ENCODE data around the gene SYT17. TPM values are rescaled to one million over a fixed set of nuclear protein-coding genes. Genes with fewer than 3 reads are reported as not detected.

Gene SYT17
- total and polyA plus RNA-seq, 12 donors: 1.1 to 6.5 (median 3.1) TPM

- Histone ChIP-seq H3K27me3 (no peaks in the 10 kb centered on the region), H3K27ac (no peak within 1 kb of the TSS), H3K36me3 (replicated peaks in 1 of 2) (no peaks in the 10 kb centered on the region), H3K4me1 (replicated peaks in 1 of 2) (no peaks in the 10 kb centered on the region), H3K9me3 (replicated peaks in 1 of 3) (no peaks in the 10 kb centered on the region), H3K4me3 (no peak within 1 kb of the TSS)
- TF ChIP-seq CTCF (IDR thresholded peaks at IDR 0.05) (no peak), POLR2A (IDR thresholded peaks at IDR 0.05) (no peak)
- no peak for DNase-seq
- intact Hi-C loops (cut with DNase I): no loop called here
- 70 to 79% (median 73%) methylated on average over 2 of the region's 2 CpGs for WGBS, 4 donors
These were observed 117.4 kb downstream of the SYT17 start, which contains the start of gene CLEC19A for GRCh38 chr16:19285431-19285830. Gene CLEC19A, plus strand, starts transcription at chr16:19285731. Its CDS starts 121 bp downstream, at chr16:19285852.

- TF ChIP-seq CTCF (IDR thresholded peaks at IDR 0.05) (no peak), POLR2A (IDR thresholded peaks at IDR 0.05) (no peak)
- WGBS, 4 donors: 79 to 90% (median 86%) methylated on average over 2 of the region's 2 CpGs
These were observed 118.8 kb downstream of the SYT17 start for GRCh38 chr16:19286827-19287226.

GRCh38 chr16:19287241-19287640 is 119.2 kb downstream of the SYT17 start:
- DNase-seq: no peak
- intact Hi-C loops (cut with DNase I): no loop called here
- 78 to 82% (median 81%) methylated on average over 4 of the region's 4 CpGs for WGBS, 4 donors
- Histone ChIP-seq H3K4me3 (no peak overlapping the region), H3K9me3 (replicated peaks in 1 of 3) (no peaks in the 10 kb centered on the region), H3K27ac (no peak overlapping the region), H3K4me1 (replicated peaks in 1 of 2) (no peaks in the 10 kb centered on the region), H3K36me3 (replicated peaks in 1 of 2) (no peaks in the 10 kb centered on the region), H3K27me3 (no peaks in the 10 kb centered on the region)
- TF ChIP-seq CTCF (IDR thresholded peaks at IDR 0.05) (no peak), POLR2A (IDR thresholded peaks at IDR 0.05) (no peak)

More at GRCh38 chr16:19286827-19287226, 118.8 kb downstream of the SYT17 start:
- no peak overlapping the region for H3K27ac ChIP-seq
- DNase-seq: no peak
- intact Hi-C loops (cut with DNase I): no loop called here
- no peaks in the 10 kb centered on the region for H3K27me3 ChIP-seq
- H3K9me3 ChIP-seq (replicated peaks in 1 of 3): no peaks in the 10 kb centered on the region
- H3K36me3 ChIP-seq (replicated peaks in 1 of 2): no peaks in the 10 kb centered on the region
- H3K4me1 ChIP-seq (replicated peaks in 1 of 2): no peaks in the 10 kb centered on the region
- no peak overlapping the region for H3K4me3 ChIP-seq

DNA sequence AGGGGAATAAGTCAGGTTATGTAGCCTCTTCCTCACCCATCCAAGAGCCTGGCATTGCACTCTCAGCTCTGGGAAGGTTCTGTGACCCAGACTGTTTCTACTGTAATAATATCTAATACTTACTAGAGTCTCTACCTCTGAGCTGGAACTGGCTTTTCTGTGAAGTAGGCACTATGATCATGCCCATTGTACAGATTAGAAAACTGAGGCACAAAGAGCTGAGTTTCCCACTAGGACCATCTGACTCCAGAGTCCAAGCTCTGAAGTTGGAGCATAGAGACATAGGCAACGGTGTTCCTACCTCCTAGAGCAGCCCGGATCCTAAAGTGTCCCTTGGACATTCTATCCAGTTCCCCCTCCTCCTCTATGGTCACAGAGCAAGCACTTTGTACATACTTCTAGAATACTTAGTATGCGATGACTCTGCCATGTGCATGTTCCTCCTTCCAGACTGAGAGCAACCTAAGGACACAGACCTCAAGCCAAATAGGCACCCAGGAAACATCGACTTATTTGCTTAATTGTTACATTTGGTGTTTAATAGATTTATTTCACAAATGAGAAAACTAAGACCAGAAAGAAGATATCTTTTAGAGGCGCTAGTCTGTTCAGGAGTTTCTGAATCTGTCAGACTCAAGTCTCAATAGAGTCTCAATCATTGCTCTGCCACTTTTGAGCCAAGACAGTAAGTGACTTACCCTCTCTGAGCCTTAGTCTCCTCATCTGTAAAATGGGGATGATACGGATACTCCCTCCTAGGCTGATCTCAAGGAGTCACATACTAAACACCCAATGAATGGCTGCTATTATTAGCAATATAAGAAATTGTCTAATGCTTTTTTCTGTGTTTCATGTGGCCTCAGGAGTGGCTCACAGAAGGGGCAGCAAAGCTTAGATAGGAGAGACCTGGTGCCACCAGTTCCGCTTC is 121.1 kb downstream of the SYT17 start:
- no peak for TF ChIP-seq CTCF (IDR thresholded peaks at IDR 0.05)
- no peak for TF ChIP-seq POLR2A (IDR thresholded peaks at IDR 0.05)
- H3K4me1 ChIP-seq (replicated peaks in 1 of 2): no peaks in the 10 kb centered on the region
- DNase-seq: no peak
- H3K36me3 ChIP-seq (replicated peaks in 1 of 2): no peaks in the 10 kb centered on the region
- no peak overlapping the region for H3K4me3 ChIP-seq
- 83 to 96% (median 90%) methylated on average over 6 to 7 of the region's 7 CpGs for WGBS, 4 donors
- no peak overlapping the region for H3K27ac ChIP-seq
- H3K9me3 ChIP-seq (replicated peaks in 1 of 3): no peaks in the 10 kb centered on the region
- intact Hi-C loops (cut with DNase I): no loop called here
- no peaks in the 10 kb centered on the region for H3K27me3 ChIP-seq

Data from adrenal gland (tissue), 12 donors.